Heart left ventricle (tissue), 13 donors: ENCODE data around the gene ZNF10.

Experiments
- POLR2A ChIP-seq, 2 donors: fragments of 450-650 bp; IDR thresholded peaks; one replicate each; pipeline ENCODE4 v1.6.1; 2017; ENCODE audit warnings: antibody characterized with exemption in 2 of 2, mild to moderate bottlenecking in 2 of 2, moderate library complexity in 2 of 2
- TF ChIP-seq, protein P1 (sequence below), 12 donors: fragments of 200-600 bp; sonication (generic) in 4 of 12; IDR thresholded peaks; one replicate each; pipeline versions ENCODE4 v1.5.0 to v1.8.0; 2018 to 2022; ENCODE audit warnings: antibody characterized with exemption in 12 of 12, mild to moderate bottlenecking in 5 of 12
- donor health status: ischemic (EF 13 %, LVEDD 7.1; RV severe dilation, severe dysfunction).
- donor health status: DM: no; HTN: yes; CAD: no.
- donor health status: DM: no; HTN: no; CAD: no.
- donor health status: ischemic (EF 25% LVEDD 6.9; RV normal size, moderate dysfunction).
- donor health status: ischemic (EF 25% LVEDD 5.7; RV mildly dilated, moderate dysfunction).
- donor health status: ischemic (EF 35%, LVEDD 5.7; RV mildly dilated, moderate dysfunction).
- donor health status: nonischemic (EF 11% LVEDD 7.7; RV severe dilation, severe dysfunction).
- donor health status: DM: yes; HTN: yes; CAD: no.
- donor health status: PGD.
- donor health status: ischemic (EF 29% LVEDD 5.4; RV normal size, mild dysfunction).
- donor health status: nonischemic (EF 23%, LVEDD 6.1; RV moderate dilation, normal function).

DNA sequence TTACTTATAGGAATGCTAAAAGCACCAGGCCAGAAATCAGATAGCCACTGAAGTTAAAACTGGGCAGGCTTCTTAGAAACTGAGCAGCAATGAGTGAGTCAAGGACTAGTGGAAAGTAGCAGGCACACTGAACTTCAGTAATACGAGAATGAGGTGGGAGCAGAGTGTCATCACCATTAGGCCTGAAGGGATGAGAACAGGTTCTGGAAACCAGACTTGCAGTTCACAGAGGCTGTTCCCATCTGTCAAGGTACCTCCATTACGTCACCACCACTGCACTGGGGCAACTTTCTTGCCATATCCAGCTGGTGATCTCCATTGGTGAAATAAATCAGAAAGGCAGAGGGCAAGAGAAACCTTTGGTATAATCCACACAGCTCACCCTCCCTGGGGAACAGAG is 15.6 kb downstream of the ZNF10 start:
- TF ChIP-seq, protein P1, sequence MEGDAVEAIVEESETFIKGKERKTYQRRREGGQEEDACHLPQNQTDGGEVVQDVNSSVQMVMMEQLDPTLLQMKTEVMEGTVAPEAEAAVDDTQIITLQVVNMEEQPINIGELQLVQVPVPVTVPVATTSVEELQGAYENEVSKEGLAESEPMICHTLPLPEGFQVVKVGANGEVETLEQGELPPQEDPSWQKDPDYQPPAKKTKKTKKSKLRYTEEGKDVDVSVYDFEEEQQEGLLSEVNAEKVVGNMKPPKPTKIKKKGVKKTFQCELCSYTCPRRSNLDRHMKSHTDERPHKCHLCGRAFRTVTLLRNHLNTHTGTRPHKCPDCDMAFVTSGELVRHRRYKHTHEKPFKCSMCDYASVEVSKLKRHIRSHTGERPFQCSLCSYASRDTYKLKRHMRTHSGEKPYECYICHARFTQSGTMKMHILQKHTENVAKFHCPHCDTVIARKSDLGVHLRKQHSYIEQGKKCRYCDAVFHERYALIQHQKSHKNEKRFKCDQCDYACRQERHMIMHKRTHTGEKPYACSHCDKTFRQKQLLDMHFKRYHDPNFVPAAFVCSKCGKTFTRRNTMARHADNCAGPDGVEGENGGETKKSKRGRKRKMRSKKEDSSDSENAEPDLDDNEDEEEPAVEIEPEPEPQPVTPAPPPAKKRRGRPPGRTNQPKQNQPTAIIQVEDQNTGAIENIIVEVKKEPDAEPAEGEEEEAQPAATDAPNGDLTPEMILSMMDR (IDR thresholded peaks at IDR 0.05), result no peak
- no peak for TF ChIP-seq POLR2A (IDR thresholded peaks at IDR 0.05)
